Kidney (tissue), 14 donors: ENCODE measurements around the gene ETS2. TPM values are rescaled to one million over a fixed set of nuclear protein-coding genes. Genes with fewer than 3 reads are reported as not detected.

Experiments
- DNase-seq, 5 donors: peaks; one replicate each; pipeline ENCODE4 v3.0.0-alpha.2; 2013 to 2020
- FAIRE-seq: peaks from 2 replicates; lab custom pipeline; 2012; peaks lifted over from hg19 to GRCh38; lab: Jason Lieb, UNC
- H3K27ac ChIP-seq, 2 donors: one replicate each; pipeline ENCODE4 v1.7.0; 2013; ENCODE audit warnings: low read depth in 2 of 2, low read length in 2 of 2, inconsistent platforms in 1 of 2
- H3K27me3 ChIP-seq: one replicate; pipeline ENCODE4 v1.7.1; 2013; ENCODE audit warnings: low read length, inconsistent platforms; ENCODE audit not compliant: control insufficient read depth, insufficient read depth
- H3K36me3 ChIP-seq, 3 donors: one replicate each; pipeline versions ENCODE4 v1.7.0 to v1.7.1; 2013; ENCODE audit warnings: low read length in 3 of 3, control low read depth in 1 of 3, inconsistent platforms in 1 of 3; ENCODE audit not compliant: insufficient read depth in 3 of 3, control insufficient read depth in 2 of 3
- H3K4me1 ChIP-seq, 3 donors: one replicate each; pipeline versions ENCODE4 v1.7.0 to v1.7.1; 2013; ENCODE audit warnings: low read length in 3 of 3, inconsistent platforms in 1 of 3, low read depth in 1 of 3; ENCODE audit not compliant: control insufficient read depth in 2 of 3, insufficient read depth in 2 of 3
- H3K4me3 ChIP-seq, 3 donors: one replicate each; pipeline versions ENCODE4 v1.7.0 to v1.8.1; 2013; ENCODE audit warnings: low read length in 3 of 3, control low read depth in 1 of 3, inconsistent platforms in 1 of 3
- H3K9ac ChIP-seq, 3 donors: one replicate each; pipeline versions ENCODE4 v1.7.0 to v1.7.1; 2013; ENCODE audit warnings: low read length in 3 of 3, control low read depth in 1 of 3, inconsistent platforms in 1 of 3
- H3K9me3 ChIP-seq, 3 donors: one replicate each; pipeline versions ENCODE4 v1.7.0 to v1.7.1; 2013; ENCODE audit warnings: low read length in 3 of 3, control low read depth in 1 of 3, inconsistent platforms in 1 of 3; ENCODE audit not compliant: control insufficient read depth in 2 of 3, insufficient read depth in 1 of 3
- intact Hi-C: fragments of 100-400 bp; cut with DNase I; formaldehyde crosslinking; loops from one replicate; pipeline ENCODE4 v1.11.1; 2022
- polyA plus RNA-seq: library from polyadenylated mRNA; stranded (reverse); fragments of 350-450 nt; fragmentation: Illumina TruSeq; extraction: RNeasy Lipid Tissue Mini Kit (QIAGEN cat#74804); gene quantifications from one replicate; pipeline ENCODE4 v1.2.3, GENCODE V29; 2014; ENCODE audit warnings: low read depth, low replicate concordance; ENCODE audit not compliant: insufficient read depth
- total RNA-seq: library from RNA; stranded (reverse); fragmentation: NEBNext Ultra II Directional; extraction: Animal tissue kit (Norgen Biotek cat#: 25700); gene quantifications from one replicate; pipeline ENCODE4 v1.2.1, GENCODE V29; 2021
- TF ChIP-seq, protein P1 (sequence below): IDR thresholded peaks from 3 replicates; pipeline ENCODE4 v1.5.1; 2012; ENCODE audit warnings: mild to moderate bottlenecking, moderate library complexity, borderline replicate concordance; ENCODE audit not compliant: insufficient read depth; ENCODE audit errors: extremely low read depth
- donor health status: control.
- donor health status: control.
- donor health status: control.
- donor health status: control.
- donor health status: control.
- donor health status: DM: yes; HTN: yes; CAD: no.
- donor health status: Normal renal cell carcinoma (clear cell type).

ETS2 gene
- total and polyA plus RNA-seq, 2 donors from 2014 or later, result 43.1 to 178 TPM

DNA sequence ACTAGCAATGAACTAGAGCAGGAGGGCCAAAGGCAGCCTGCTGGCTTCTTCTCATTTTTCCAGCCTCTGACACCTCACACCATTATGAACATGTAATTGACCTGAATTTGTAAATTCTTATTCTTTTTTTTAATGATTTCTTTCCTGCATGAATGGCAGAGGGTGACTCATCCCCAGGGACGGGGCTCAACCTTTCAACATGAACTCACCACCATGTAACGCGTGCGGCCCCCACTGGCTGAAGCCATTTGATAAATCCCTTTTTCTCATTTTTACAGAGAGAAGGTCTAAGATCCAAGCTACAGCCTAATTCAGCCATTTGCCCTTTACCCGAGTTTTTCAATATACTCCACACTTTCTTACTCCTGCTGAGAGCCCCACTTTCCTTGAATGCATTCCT, 9.3 kb upstream of the ETS2 start:
- DNase-seq (peak in 1 of 5 donors; percentile 54), FAIRE-seq (no peak)
- TF ChIP-seq, protein P1, sequence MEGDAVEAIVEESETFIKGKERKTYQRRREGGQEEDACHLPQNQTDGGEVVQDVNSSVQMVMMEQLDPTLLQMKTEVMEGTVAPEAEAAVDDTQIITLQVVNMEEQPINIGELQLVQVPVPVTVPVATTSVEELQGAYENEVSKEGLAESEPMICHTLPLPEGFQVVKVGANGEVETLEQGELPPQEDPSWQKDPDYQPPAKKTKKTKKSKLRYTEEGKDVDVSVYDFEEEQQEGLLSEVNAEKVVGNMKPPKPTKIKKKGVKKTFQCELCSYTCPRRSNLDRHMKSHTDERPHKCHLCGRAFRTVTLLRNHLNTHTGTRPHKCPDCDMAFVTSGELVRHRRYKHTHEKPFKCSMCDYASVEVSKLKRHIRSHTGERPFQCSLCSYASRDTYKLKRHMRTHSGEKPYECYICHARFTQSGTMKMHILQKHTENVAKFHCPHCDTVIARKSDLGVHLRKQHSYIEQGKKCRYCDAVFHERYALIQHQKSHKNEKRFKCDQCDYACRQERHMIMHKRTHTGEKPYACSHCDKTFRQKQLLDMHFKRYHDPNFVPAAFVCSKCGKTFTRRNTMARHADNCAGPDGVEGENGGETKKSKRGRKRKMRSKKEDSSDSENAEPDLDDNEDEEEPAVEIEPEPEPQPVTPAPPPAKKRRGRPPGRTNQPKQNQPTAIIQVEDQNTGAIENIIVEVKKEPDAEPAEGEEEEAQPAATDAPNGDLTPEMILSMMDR, result no peak
- no peaks in the 10 kb centered on the region for H3K36me3 ChIP-seq
- H3K9me3 ChIP-seq, result no peaks in the 10 kb centered on the region
- H3K4me1 ChIP-seq, result peaks cover 0 to 3% (median 0%) of the 10 kb centered on the region in 3 donors
- no peak overlapping the region for H3K27ac ChIP-seq
- H3K27me3 ChIP-seq, result no peaks in the 10 kb centered on the region
- no peak overlapping the region for H3K4me3 ChIP-seq
- H3K9ac ChIP-seq, result no peak overlapping the region
- intact Hi-C loops, result no loop called here

DNA sequence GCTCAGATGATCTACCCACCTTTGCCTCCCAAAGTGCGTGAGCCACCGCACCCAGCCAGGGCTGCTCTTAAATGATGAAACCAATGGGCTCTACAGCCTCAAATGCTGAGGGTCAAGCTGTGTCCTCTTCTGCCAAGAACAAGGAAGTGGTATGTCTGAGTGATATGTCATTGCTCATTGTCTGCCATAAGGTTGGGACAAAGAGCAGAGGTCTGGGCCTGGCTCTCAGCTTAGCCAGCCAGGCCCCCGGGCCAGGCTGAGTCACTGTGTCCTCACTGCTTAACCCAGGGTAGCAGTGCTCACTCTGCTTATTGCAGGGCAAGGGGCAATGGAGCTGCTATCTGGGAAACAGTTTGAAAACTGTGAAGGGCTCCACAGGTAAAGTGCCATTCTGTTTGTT, 8.3 kb upstream of the ETS2 start:
- H3K4me1 ChIP-seq, result peaks cover 0 to 3% (median 0%) of the 10 kb centered on the region in 3 donors
- FAIRE-seq, result no peak
- DNase-seq, result peak in 1 of 5 donors; percentile 52
- H3K9me3 ChIP-seq, result no peaks in the 10 kb centered on the region
- H3K36me3 ChIP-seq, result no peaks in the 10 kb centered on the region
- TF ChIP-seq, protein P1, result no peak
- H3K27ac ChIP-seq, result no peak overlapping the region
- no peaks in the 10 kb centered on the region for H3K27me3 ChIP-seq
- no peak overlapping the region for H3K9ac ChIP-seq
- no peak overlapping the region for H3K4me3 ChIP-seq
- intact Hi-C loops, result no loop called here

DNA sequence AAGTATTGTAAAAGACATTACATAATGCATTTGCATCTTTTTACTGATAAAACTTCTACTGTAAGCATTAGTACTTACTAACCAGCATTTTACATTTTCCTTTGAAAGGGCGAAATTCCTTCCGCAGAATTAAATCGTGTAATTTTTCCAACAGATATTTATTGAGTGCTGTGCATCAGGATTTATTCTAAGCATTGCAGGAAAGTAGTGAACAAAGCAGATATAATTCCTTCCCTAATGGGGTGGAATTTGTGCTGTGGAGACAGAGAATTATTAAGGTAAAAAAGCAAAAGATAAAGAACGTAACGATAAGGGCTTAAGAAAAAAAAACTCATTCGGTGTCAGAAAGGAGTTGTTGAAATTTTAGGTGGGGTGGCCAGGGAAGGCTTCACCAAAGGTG, 7.6 kb upstream of the ETS2 start:
- no peak for FAIRE-seq
- intact Hi-C loops, result no loop called here

More for the DNA sequence above, 7.6 kb upstream of the ETS2 start:
- DNase-seq, result no peak
- H3K9ac ChIP-seq, result no peak overlapping the region
- no peak overlapping the region for H3K4me3 ChIP-seq
- peaks cover 0 to 3% (median 0%) of the 10 kb centered on the region in 3 donors for H3K4me1 ChIP-seq
- H3K27ac ChIP-seq, result no peak overlapping the region
- no peaks in the 10 kb centered on the region for H3K27me3 ChIP-seq
- H3K9me3 ChIP-seq, result no peaks in the 10 kb centered on the region
- H3K36me3 ChIP-seq, result no peaks in the 10 kb centered on the region
- TF ChIP-seq, protein P1, result no peak
